Renal cortical epithelial cell (primary cell): ENCODE results near the gene PIK3R4. TPM values are rescaled to one million over a fixed set of nuclear protein-coding genes. Genes with fewer than 3 reads are reported as not detected.

ENCODE experiments used
- DNase-seq: peaks from one replicate; pipeline ENCODE4 v3.0.0-alpha.2; 2011; ENCODE audit warnings: low read depth
- total RNA-seq: library from RNA; depleted of rRNA; stranded (reverse); fragments of >200 nt; gene quantifications from 2 replicates; pipeline ENCODE4 v1.2.3, GENCODE V29; 2014

Gene PIK3R4
- total RNA-seq, 1 donor from 2014 or later, result 40.9 TPM

GRCh38 chr3:130688697-130689470 lies 57.7 kb downstream of the PIK3R4 start:
- no peak for DNase-seq

DNA sequence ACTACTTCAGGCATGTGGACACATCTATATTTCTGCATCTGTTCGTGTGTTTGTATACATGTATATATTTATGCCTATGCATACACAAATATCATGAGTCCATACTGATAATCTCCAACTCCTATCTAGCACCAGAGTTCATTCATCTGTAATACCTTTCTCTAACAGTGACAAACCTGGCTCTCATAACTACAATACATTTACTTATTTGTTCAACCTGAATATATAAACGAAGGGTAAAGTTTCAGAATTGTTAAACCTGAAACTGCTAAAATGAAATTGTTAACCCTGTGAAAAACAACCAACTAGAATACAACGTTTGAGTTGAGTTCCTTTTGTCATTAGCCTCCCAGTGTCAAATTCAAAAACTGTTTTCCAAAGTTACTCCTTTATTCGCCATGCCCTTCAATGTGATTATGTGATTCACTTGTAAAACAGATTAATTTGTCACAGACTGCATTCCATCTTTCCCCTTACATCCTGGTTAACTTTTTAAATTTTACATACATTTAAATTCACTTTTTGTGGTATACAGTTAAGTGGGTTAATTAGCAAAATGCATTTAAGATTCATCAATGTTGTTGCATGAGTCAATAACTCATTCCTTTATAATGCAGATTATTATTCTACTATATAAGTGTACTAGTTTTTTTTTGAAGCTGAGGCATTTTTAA lies 58.5 kb downstream of the PIK3R4 start:
- DNase-seq, result no peak

GRCh38 chr3:130687327-130687726 lies 59.3 kb downstream of the PIK3R4 start:
- no peak for DNase-seq

DNA sequence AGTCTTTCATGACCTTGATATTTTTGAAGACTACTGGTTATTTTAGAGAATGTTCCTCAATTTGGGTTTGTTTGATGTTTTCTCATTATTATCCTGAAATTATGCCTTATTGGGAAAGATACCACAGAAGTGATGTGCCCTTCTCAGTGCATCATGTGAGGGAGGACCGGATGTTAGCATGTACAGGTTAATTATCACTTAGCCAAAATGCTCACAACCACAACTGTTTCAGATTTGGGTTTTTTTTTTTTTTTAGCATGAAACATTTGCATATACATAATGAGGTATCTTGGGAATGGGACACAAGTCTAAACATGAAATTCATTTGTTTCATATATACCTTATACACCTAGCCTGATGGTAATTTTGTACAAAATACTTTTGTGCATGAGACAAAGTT lies 59.8 kb downstream of the PIK3R4 start:
- no peak for DNase-seq

DNA sequence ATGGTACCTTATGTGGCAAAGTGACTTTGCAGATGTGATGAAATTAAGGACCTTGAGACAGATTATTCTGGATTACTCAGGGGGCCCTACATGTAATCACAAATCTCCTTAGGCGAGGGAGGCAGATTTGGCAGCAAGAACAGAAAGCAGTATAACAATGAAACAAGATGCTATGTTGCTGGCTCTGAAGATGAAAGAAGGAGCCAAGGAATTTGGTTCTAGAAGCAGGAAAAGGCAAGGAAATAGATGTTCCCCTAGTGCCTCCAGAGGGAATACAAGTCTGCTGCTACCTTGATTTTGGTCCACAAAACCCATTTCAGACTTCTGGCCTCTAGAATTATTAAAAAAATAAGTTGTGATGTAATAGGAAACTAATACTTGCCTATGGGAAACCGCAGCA lies 64.5 kb downstream of the PIK3R4 start:
- no peak for DNase-seq

DNA sequence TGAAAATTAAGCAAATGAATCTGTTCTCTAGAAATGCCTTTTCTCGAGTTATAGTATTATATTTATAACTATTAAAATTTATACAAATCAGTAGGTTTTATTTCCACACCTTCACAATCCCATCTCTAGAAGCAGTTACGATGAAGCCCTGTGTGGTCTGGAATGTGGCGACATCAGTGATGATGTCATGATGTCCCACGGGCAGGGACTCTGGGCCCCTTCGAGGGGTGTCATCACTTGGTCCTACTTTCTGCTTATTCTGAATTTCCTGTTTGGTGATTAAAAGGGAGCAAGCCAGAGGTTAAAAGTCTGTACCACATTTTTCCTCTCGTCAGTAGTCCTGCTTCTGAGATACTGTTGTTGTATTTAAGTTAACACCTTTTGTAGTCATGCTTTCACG lies 67.4 kb downstream of the PIK3R4 start:
- DNase-seq, result no peak

DNA sequence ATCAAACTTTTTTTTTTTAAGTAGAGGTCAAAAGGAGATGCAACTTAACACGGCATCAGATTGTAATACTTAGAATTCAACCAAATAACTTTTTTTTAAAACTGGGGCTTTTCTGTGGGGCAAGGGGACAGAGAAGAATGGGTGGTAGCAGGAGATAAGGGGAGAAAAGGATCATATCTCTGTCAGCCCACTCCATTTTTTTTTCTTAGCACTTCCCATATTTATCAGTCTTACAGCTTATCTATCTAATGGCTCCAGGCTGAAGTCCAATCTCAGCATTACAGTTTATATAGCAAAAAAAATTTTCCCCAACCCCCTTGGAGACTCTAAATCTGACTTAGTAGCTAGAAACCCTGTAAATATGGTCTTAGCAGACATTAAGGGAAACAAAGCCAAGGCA lies 69.3 kb downstream of the PIK3R4 start:
- no peak for DNase-seq

DNA sequence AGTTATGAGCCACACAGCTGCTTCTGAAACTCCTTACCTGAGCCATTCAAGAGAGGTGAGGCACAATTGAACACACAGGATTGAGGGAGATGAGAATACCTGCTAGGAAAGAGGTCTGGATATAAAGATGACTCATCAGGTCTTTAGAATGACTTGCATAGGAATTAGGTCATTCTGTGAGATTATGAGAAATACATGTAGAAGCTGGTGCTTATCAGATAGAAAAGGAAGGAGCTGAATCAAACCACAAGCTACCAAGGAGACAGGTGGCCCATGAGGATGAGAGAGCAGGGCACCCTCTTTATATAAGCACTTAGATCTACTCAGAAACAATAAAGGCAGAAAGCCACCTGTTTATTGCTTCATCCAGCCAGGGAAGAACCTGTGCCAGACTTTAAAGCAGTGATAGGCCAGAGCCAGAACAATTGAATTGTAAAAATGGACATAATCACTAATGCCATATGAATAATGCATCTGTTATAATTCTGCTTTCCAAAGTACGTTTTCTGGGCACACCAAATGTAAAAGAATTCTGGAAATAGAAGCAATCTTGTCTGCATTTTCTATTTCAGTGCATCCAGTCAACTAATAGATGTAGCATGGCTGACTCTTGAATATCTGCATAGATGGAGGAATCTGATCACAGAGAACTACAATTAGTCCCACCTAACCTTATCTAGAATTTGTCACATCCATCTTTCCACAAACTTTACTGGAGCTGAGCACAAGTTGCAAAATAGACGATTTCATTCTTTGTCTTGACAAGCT lies 74.9 kb downstream of the PIK3R4 start:
- peak; percentile 4 for DNase-seq

GRCh38 chr3:130669740-130670139 lies 76.9 kb downstream of the PIK3R4 start:
- no peak for DNase-seq

GRCh38 chr3:130663092-130663491 lies 83.5 kb downstream of the PIK3R4 start:
- no peak for DNase-seq

- DNase-seq, result peak; percentile 16
These were observed 84.1 kb downstream of the PIK3R4 start for GRCh38 chr3:130662501-130662996.

- no peak for DNase-seq
These were observed 85.3 kb downstream of the PIK3R4 start for GRCh38 chr3:130661140-130661891.

DNA sequence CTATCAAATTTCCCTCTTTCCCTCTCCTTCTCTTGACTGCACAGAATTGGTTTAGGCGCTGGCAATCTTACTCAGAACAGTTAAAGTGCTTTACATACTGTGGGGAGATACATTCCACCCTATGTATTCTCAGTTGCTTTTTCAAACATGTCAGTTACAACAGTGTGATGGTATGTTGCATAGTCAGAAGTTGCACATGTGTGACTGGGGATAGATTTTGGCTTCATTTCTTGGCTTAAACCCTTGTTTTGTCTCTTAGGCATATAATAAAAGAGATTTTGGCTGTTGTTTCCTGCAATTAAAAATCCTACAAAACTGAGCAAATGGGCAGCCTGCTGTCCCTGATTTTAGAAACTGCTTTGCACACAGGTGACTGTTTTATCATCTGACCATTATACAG lies 86.7 kb downstream of the PIK3R4 start:
- DNase-seq, result no peak

DNA sequence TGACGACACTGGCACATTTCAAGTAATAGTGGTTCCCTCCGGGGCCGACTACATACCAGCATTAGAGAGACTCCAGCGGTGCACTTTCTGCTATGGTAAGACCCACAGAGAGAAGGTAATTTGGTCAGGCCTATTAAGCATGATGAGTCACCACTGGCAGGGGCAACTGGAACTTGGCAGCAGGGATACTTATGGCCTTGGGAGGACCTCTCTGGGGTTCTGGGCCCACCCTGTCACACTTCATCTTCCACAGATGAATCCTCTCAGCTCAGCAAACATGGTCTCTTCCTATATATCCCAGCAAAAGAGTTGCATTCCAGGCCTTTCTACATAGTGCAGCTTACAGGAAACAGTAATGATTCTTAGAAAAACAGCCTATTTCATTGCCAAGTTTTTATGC lies 88.0 kb downstream of the PIK3R4 start:
- peak; percentile 90 for DNase-seq

DNA sequence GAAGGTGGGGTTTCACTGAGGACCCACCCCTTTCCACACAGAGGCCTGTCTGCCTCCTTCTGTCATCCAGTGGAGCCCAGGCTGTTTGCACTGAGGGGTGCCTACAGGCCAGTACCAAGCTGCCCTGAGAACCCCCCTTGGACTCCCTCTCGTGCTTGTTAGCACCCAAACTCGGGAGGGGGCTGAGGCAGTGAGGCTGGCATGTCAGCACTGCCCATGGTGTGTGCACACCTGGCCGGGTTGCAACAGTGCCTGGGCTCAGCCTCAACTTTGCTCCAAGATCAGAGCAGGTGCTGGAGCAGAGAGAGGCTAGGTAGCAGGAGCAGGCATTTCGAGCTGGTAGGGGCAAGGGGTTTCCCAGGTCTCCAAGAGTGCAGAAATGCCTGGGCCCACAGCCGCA lies 90.0 kb downstream of the PIK3R4 start:
- no peak for DNase-seq

- DNase-seq, result no peak
These were observed 91.7 kb downstream of the PIK3R4 start for GRCh38 chr3:130654921-130655320.

DNA sequence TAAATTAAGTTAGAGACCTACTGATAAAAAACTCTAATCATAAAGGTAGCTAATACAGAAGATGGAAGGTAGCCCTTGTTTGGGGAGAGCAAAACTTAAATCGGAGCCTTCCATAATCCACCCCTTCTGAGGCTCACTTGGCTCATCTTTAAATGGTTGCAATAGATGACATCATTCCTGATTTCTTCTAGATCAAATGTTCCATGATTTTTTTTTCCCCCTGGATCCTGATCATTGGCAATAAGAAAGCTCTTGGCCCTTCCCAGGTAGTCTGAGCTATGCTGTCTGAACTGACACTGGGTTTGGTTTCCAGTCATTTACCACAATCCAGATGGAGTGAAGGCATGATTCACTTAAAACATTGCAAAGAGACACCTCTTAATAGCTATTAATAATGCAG lies 92.5 kb downstream of the PIK3R4 start:
- no peak for DNase-seq

DNA sequence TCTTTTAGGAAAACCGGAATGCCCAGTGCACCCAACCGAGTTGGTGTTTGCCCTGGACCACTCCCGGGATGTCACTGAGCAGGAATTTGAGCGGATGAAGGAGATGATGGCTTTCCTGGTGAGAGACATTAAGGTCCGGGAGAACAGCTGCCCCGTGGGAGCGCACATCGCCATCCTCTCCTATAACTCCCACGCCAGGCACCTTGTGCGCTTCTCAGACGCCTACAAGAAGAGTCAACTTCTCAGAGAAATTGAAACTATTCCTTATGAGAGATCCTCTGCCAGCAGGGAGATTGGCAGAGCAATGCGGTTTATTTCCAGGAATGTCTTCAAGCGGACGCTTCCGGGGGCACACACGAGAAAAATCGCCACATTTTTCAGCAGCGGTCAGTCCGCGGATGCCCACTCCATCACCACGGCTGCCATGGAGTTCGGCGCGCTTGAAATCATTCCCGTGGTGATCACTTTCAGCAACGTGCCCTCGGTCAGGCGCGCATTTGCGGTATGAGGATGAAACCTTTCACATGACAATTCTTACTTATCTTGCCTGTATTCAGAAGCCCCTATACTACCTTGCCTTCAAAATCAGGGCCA lies 97.5 kb downstream of the PIK3R4 start:
- DNase-seq, result no peak

DNA sequence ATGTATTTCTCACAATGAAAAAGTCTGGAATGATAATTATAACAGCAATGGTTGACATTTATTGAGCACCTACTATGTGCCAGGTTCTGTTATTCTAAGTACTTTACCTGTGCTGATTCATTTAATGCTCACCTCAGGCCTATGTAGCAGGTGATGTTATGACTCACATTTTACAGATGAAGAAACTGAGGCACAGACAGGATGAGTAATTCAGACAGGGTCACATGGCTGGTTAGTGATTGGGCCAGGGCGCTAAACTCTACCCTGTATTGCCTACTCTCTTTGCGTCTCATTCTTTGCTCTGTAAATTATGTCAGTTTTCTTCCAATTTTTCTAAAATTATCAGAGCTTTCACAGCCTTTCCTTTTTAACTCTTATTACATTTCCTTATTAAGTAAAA lies 98.3 kb downstream of the PIK3R4 start:
- no peak for DNase-seq

DNA sequence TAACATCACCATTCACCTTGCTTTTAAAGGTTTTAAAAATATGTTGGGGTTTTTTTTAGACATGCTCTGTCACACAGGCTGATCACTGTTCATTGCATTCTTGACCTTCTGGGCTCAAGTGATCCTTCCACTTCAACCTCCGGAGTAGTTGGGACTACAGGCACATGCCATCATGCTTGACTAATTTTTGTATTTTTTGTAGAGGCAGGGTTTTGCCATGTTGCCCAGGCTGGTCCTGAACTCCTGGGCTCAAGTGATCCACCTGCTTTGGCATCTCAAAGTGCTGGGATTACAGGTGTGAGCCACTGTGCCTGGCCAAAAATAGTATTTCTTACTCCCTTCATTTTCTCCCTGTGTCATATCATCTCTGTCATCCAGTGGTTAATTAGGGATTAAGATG lies 101.4 kb downstream of the PIK3R4 start:
- peak; percentile 4 for DNase-seq

DNA sequence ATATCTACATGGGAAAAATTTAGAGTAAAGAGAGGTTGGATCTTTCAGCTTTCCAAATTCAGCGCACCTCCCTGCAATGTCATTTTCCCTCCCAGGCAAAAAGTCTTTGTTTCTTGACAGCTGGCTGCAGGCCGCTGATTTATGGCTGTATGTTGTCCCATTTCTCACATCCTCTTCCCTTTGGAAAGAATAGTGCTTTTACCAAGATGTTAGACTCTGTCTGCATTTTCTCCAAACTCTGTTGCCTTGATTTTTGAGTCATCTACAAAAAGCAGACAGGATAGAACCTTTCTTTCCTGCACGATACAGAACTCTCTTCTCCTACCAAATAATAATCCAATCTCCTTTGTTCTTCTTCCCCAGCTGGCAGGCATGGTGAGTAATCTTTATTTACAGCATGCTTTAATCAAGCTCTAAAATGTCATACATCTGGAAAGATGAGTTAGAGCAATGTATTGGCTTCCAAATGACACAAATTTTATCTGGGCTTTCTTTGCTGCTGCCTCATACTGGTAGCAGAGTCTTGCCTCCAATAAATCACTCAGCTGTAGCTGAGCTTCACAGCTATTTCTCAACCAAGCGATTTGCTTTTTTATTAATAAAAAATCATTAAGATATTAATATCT lies 101.9 kb downstream of the PIK3R4 start:
- DNase-seq, result no peak
